ENCODE measurements around the gene BLACAT1. TPM values are rescaled to one million over a fixed set of nuclear protein-coding genes. Genes with fewer than 3 reads are reported as not detected.

Gene BLACAT1
- total RNA-seq, 1 experiment from 2014 or later, result 0.34 TPM

DNA sequence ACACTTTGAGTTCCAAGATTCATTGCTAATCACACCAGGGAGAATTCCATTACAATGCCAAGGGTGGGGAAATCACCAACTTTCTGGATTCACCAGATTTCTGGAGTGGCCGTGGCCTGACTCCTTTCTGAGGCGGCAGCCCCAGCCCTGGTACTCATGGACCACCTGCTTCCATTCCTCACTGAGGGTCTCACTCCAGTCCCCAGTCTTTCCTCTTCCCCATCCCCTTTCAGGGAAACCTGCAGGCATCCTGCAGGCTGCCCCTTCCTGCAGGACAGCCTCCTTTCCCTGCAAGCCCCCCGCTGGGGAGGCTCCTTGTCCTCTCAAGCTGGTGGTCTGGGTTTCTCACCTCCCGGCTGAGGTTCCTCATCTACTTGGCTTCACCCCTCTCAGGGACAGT is 35.9 kb upstream of the BLACAT1 start:
- Mint-ChIP-seq H3K4me1 (ENCODE audit: low read depth, unreplicated experiment) (no peaks in the 10 kb centered on the region), H3K27me3 (ENCODE audit: insufficient read depth, unreplicated experiment) (peaks cover 8% of the 10 kb centered on the region), H3K27ac (ENCODE audit: unreplicated experiment) (no peak overlapping the region), H3K36me3 (ENCODE audit: insufficient read depth, unreplicated experiment) (no peaks in the 10 kb centered on the region), H3K4me3 (ENCODE audit: unreplicated experiment) (no peak overlapping the region), H3K9me3 (ENCODE audit: unreplicated experiment) (no peaks in the 10 kb centered on the region)
- CTCF ChIA-PET, result interaction anchor here (1.3 to 10.2 kb wide), 2 partner anchors 10 to 32 kb away, joined by 5 to 203 read pairs; no protein-coding TSS in a partner anchor
- BruUV-seq (replicated peaks), result no TSS peak
- POLR2A ChIA-PET, result no interaction called here
- TF ChIP-seq, protein P1, sequence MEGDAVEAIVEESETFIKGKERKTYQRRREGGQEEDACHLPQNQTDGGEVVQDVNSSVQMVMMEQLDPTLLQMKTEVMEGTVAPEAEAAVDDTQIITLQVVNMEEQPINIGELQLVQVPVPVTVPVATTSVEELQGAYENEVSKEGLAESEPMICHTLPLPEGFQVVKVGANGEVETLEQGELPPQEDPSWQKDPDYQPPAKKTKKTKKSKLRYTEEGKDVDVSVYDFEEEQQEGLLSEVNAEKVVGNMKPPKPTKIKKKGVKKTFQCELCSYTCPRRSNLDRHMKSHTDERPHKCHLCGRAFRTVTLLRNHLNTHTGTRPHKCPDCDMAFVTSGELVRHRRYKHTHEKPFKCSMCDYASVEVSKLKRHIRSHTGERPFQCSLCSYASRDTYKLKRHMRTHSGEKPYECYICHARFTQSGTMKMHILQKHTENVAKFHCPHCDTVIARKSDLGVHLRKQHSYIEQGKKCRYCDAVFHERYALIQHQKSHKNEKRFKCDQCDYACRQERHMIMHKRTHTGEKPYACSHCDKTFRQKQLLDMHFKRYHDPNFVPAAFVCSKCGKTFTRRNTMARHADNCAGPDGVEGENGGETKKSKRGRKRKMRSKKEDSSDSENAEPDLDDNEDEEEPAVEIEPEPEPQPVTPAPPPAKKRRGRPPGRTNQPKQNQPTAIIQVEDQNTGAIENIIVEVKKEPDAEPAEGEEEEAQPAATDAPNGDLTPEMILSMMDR (IDR thresholded peaks at IDR 0.05; ENCODE audit: insufficient read depth in 1 of 2, low read depth in 1 of 2, low read length in 1 of 2, severe bottlenecking in 1 of 2, unreplicated experiment in 1 of 2), result no peak
- Histone ChIP-seq H3K4me1 (no peaks in the 10 kb centered on the region), H3K27me3 (replicated peaks; ENCODE audit: control insufficient read depth, insufficient read depth, low read length) (no peaks in the 10 kb centered on the region; the same call in 1 of the 2 replicates), H3K4me3 (ENCODE audit: low read depth, low read length) (no peak overlapping the region), H3K9me3 (no peaks in the 10 kb centered on the region), H3K36me3 (ENCODE audit: control insufficient read depth, insufficient read depth, low read length) (no peaks in the 10 kb centered on the region)
- intact Hi-C loops (cut with micrococcal nuclease; ENCODE audit: unreplicated experiment), result no loop called here
- DNase-seq, result no peak

DNA sequence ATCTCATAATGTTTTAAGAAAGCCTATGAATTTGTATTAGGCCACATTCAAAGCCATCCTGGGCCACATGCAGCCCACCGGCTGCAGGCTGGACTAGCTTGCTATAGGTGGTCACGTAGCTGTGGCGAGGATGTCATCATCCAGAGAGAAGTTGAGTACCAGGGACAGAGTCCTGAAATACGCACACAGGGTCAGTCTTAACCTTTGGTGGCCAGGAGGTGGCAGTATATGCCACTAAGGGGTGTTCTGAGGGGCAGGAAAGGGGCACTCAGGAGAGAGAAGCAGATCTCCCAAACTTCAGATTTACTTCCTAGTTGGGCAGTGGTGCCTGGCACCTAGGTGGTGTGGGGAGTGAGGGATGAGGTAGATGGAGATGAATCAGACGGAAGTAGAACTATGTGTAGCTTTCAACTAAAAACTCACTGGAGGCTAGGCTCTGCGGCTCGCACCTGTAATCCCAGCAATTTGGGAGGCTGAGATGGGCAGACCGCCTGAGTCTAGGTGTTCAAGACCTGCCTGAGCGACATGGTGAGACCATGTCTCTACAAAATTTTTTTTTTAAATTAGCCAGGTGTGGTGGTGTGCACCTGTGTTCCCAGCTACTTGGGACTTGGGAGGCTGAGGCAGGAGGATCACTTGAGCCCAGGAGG is 32.4 kb upstream of the BLACAT1 start:
- H3K4me3 ChIP-seq (ENCODE audit: low read depth, low read length), result no peak overlapping the region
- 0 out of 2 replicates have a peak, but pooled peaks cover 3% of the 10 kb centered on the region for H3K4me1 ChIP-seq
- H3K9me3 ChIP-seq, result no peaks in the 10 kb centered on the region
- peaks cover 17% of the 10 kb centered on the region for H3K27me3 Mint-ChIP-seq (ENCODE audit: insufficient read depth, unreplicated experiment)
- ChIA-PET POLR2A (no interaction called here), CTCF (interaction anchor here (0.5 to 10.2 kb wide), 4 partner anchors 31 to 187 kb away, joined by 3 to 203 read pairs (median 8); no protein-coding TSS in a partner anchor)
- H3K9me3 Mint-ChIP-seq (ENCODE audit: unreplicated experiment), result no peaks in the 10 kb centered on the region
- intact Hi-C loops (cut with micrococcal nuclease; ENCODE audit: unreplicated experiment), result loop anchor here (1.0 to 10.0 kb wide), 3 partner anchors 17 to 213 kb away; partner anchors contain the start of gene CDK18
- no peak overlapping the region for H3K27ac Mint-ChIP-seq (ENCODE audit: unreplicated experiment)
- DNase-seq, result peak; percentile 70 to 73
- TF ChIP-seq, protein P1 (IDR thresholded peaks at IDR 0.05; ENCODE audit: insufficient read depth in 1 of 2, low read depth in 1 of 2, low read length in 1 of 2, severe bottlenecking in 1 of 2, unreplicated experiment in 1 of 2), result peak; percentile 80 to 82
- H3K36me3 ChIP-seq (ENCODE audit: control insufficient read depth, insufficient read depth, low read length), result no peaks in the 10 kb centered on the region
- H3K4me1 Mint-ChIP-seq (ENCODE audit: low read depth, unreplicated experiment), result no peaks in the 10 kb centered on the region
- BruUV-seq (replicated peaks), result no TSS peak
- no peaks in the 10 kb centered on the region; the same call in 1 of the 2 replicates for H3K27me3 ChIP-seq (replicated peaks; ENCODE audit: control insufficient read depth, insufficient read depth, low read length)
- no peak overlapping the region for H3K4me3 Mint-ChIP-seq (ENCODE audit: unreplicated experiment)
- no peaks in the 10 kb centered on the region for H3K36me3 Mint-ChIP-seq (ENCODE audit: insufficient read depth, unreplicated experiment)

DNA sequence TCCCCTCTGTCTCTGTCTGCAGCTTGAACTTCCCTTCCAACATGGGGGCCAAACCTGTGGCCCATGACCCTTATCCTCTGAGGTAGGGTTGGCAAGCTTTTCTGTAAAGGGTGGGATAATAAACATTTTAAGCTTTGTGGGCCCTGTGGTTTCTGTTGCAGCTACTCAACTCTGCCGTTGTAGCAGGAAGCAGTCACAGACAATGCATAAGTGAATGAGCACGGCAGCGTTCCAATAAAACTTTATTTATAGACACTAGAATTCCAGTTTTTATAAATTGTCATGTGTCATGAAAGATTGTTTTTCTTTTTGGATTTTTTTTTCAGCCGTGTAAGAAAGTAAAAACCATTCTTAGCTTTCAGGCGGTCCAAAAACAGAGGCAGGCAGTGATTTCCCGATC is 30.4 kb upstream of the BLACAT1 start:
- no TSS peak for BruUV-seq (replicated peaks)
- no peaks in the 10 kb centered on the region; the same call in 1 of the 2 replicates for H3K27me3 ChIP-seq (replicated peaks; ENCODE audit: control insufficient read depth, insufficient read depth, low read length)
- no peaks in the 10 kb centered on the region for H3K36me3 Mint-ChIP-seq (ENCODE audit: insufficient read depth, unreplicated experiment)
- H3K4me1 ChIP-seq, result 0 out of 2 replicates have a peak, but pooled peaks cover 3% of the 10 kb centered on the region
- TF ChIP-seq, protein P1 (IDR thresholded peaks at IDR 0.05; ENCODE audit: insufficient read depth in 1 of 2, low read depth in 1 of 2, low read length in 1 of 2, severe bottlenecking in 1 of 2, unreplicated experiment in 1 of 2), result no peak
- no peak overlapping the region for H3K27ac Mint-ChIP-seq (ENCODE audit: unreplicated experiment)
- no peak overlapping the region for H3K4me3 Mint-ChIP-seq (ENCODE audit: unreplicated experiment)
- intact Hi-C loops (cut with micrococcal nuclease; ENCODE audit: unreplicated experiment), result loop anchor here (10.0 kb wide), 1 partner anchor 211 kb away; no protein-coding TSS in a partner anchor
- no peaks in the 10 kb centered on the region for H3K4me1 Mint-ChIP-seq (ENCODE audit: low read depth, unreplicated experiment)
- POLR2A ChIA-PET, result no interaction called here
- no peak for DNase-seq
- H3K9me3 ChIP-seq, result no peaks in the 10 kb centered on the region
- no peak overlapping the region for H3K4me3 ChIP-seq (ENCODE audit: low read depth, low read length)
- no peaks in the 10 kb centered on the region for H3K9me3 Mint-ChIP-seq (ENCODE audit: unreplicated experiment)
- CTCF ChIA-PET, result interaction anchor here (1.2 to 10.2 kb wide), 12 partner anchors 11 to 213 kb away, joined by 3 to 203 read pairs (median 12); partner anchors contain the start of gene LEMD1
- peaks cover 20% of the 10 kb centered on the region for H3K27me3 Mint-ChIP-seq (ENCODE audit: insufficient read depth, unreplicated experiment)
- H3K36me3 ChIP-seq (ENCODE audit: control insufficient read depth, insufficient read depth, low read length), result no peaks in the 10 kb centered on the region

All from Caco-2 (cell line).